Neural cell (in vitro differentiated cells): ENCODE results near the gene USP20. TPM values are rescaled to one million over a fixed set of nuclear protein-coding genes. Genes with fewer than 3 reads are reported as not detected.

ENCODE experiments used
- H2AFZ ChIP-seq: fragments of 200-600, 300-800 bp; sonication (generic), shearing (Covaris generic); 2 replicates; pipeline ENCODE4 v1.6.0; 2014; ENCODE audit warnings: low read depth, mild to moderate bottlenecking, antibody characterized with exemption, low read length, moderate library complexity
- H3F3A ChIP-seq: fragments of 200-600 bp; shearing (Covaris generic); 2 replicates; pipeline ENCODE4 v1.6.1; 2016; ENCODE audit warnings: mild to moderate bottlenecking, moderate library complexity, mixed read lengths, antibody characterized with exemption, low read length; ENCODE audit not compliant: insufficient read depth, poor library complexity, severe bottlenecking
- H3K27ac ChIP-seq: fragments of 200-600, 300-800 bp; sonication (generic), shearing (Covaris generic); 2 replicates; pipeline ENCODE4 v1.5.1; 2014; ENCODE audit warnings: mild to moderate bottlenecking, low read length, moderate library complexity
- H3K27me3 ChIP-seq: fragments of 300-800, 200-600 bp; sonication (generic), shearing (Covaris generic); 2 replicates; pipeline ENCODE4 v1.6.0; 2014; ENCODE audit warnings: mild to moderate bottlenecking, low read depth, low read length, moderate library complexity; ENCODE audit not compliant: insufficient read depth
- H3K36me3 ChIP-seq: fragments of 300-800, 200-600 bp; sonication (generic), shearing (Covaris generic); 2 replicates; pipeline ENCODE4 v1.5.1; 2014; ENCODE audit warnings: mild to moderate bottlenecking, antibody characterized with exemption, low read length, moderate library complexity; ENCODE audit not compliant: insufficient read depth
- H3K4me2 ChIP-seq: fragments of 300-800, 200-600 bp; sonication (generic), shearing (Covaris generic); 2 replicates; pipeline ENCODE4 v1.6.0; 2014; ENCODE audit warnings: mild to moderate bottlenecking, low read length
- H3K4me3 ChIP-seq: fragments of 300-800, 200-600 bp; sonication (generic), shearing (Covaris generic); 2 replicates; pipeline ENCODE4 v1.5.1; 2014; ENCODE audit warnings: mild to moderate bottlenecking, low read length, moderate library complexity
- H3K79me2 ChIP-seq: fragments of 200-600 bp; shearing (Covaris generic); replicated peaks from 2 replicates; pipeline ENCODE4 v1.6.0; 2014; ENCODE audit warnings: mild to moderate bottlenecking, low read length, moderate library complexity; ENCODE audit not compliant: insufficient read depth
- H3K9ac ChIP-seq: fragments of 300-800, 200-600 bp; sonication (generic), shearing (Covaris generic); 2 replicates; pipeline ENCODE4 v1.6.1; 2016; ENCODE audit warnings: mild to moderate bottlenecking, low read length, mixed read lengths
- H3K9me2 ChIP-seq: fragments of 200-600 bp; shearing (Covaris generic); 2 replicates; pipeline ENCODE4 v1.6.1; 2016; ENCODE audit warnings: mild to moderate bottlenecking, low read length, mixed read lengths; ENCODE audit not compliant: insufficient read depth
- H3K9me3 ChIP-seq: fragments of 200-600, 300-800 bp; sonication (generic), shearing (Covaris generic); 2 replicates; pipeline ENCODE4 v1.6.1; 2016; ENCODE audit warnings: mild to moderate bottlenecking, mixed run types, low read length, moderate library complexity, mixed read lengths
- H4K20me1 ChIP-seq: fragments of 200-600 bp; shearing (Covaris generic); 2 replicates; pipeline ENCODE4 v1.6.1; 2016; ENCODE audit warnings: mild to moderate bottlenecking, mixed run types; ENCODE audit not compliant: insufficient read depth
- CTCF ChIP-seq: fragments of 450-650 bp; IDR thresholded peaks from 2 replicates; pipeline ENCODE4 v1.5.1; 2014; ENCODE audit warnings: antibody characterized with exemption, mild to moderate bottlenecking, moderate library complexity; ENCODE audit not compliant: poor library complexity, severe bottlenecking
- EP300 ChIP-seq: fragments of 450-650 bp; conservative IDR thresholded peaks from 2 replicates; pipeline ENCODE4 v1.6.1; 2014; ENCODE audit warnings: antibody characterized with exemption, mild to moderate bottlenecking, moderate library complexity; ENCODE audit not compliant: poor library complexity, severe bottlenecking
- EZH2 ChIP-seq: fragments of 200-600, 300-800 bp; shearing (Covaris generic), sonication (generic); IDR thresholded peaks from 2 replicates; pipeline ENCODE4 v1.6.1; 2014; ENCODE audit warnings: antibody characterized with exemption, low read length, borderline replicate concordance, mild to moderate bottlenecking; ENCODE audit not compliant: insufficient read depth, poor library complexity, severe bottlenecking
- MXI1 ChIP-seq: fragments of 450-650 bp; conservative IDR thresholded peaks from 2 replicates; pipeline ENCODE4 v1.6.1; 2014; ENCODE audit warnings: antibody characterized with exemption, mild to moderate bottlenecking; ENCODE audit not compliant: poor library complexity, severe bottlenecking
- POLR2AphosphoS5 ChIP-seq: IDR thresholded peaks from 2 replicates; pipeline ENCODE4 v1.6.1; 2012
- RAD21 ChIP-seq: fragments of 450-650 bp; conservative IDR thresholded peaks from 2 replicates; pipeline ENCODE4 v1.6.1; 2014; ENCODE audit warnings: antibody characterized with exemption, mild to moderate bottlenecking, moderate library complexity
- REST ChIP-seq: IDR thresholded peaks from 2 replicates; pipeline ENCODE4 v1.6.1; 2012; ENCODE audit warnings: borderline replicate concordance
- SMC3 ChIP-seq: fragments of 450-650 bp; conservative IDR thresholded peaks from 2 replicates; pipeline ENCODE4 v1.6.1; 2014; ENCODE audit warnings: antibody characterized with exemption, mild to moderate bottlenecking, moderate library complexity; ENCODE audit not compliant: poor library complexity
- TAF1 ChIP-seq: IDR thresholded peaks from 2 replicates; pipeline ENCODE4 v1.6.1; 2012; ENCODE audit warnings: low read depth
- polyA plus RNA-seq: library from polyadenylated mRNA; depleted of rRNA; stranded (reverse); fragments of >200 nt; gene quantifications from 2 replicates; pipeline ENCODE4 v1.2.3, GENCODE V29; 2014

USP20 gene
- polyA plus RNA-seq, 1 donor from 2014 or later: 39.8 TPM

GRCh38 chr9:129914051-129914450, 78.8 kb downstream of the USP20 start:
- H3K4me2 ChIP-seq: no peak overlapping the region
- H3F3A ChIP-seq: no peaks in the 10 kb centered on the region
- H3K4me3 ChIP-seq: no peak overlapping the region
- H3K27ac ChIP-seq: no peak overlapping the region
- H3K79me2 ChIP-seq: no peaks in the 10 kb centered on the region
- no peak for TF ChIP-seq MXI1
- no peak for TF ChIP-seq EZH2
- TF ChIP-seq EP300: no peak
- no peak for TF ChIP-seq REST
- TF ChIP-seq TAF1: no peak
- TF ChIP-seq CTCF: no peak
- no peak for TF ChIP-seq SMC3
- no peak for TF ChIP-seq RAD21
- no peak for TF ChIP-seq POLR2AphosphoS5
- no peaks in the 10 kb centered on the region for H3K27me3 ChIP-seq
- H3K36me3 ChIP-seq: no peaks in the 10 kb centered on the region
- H2AFZ ChIP-seq: no peak overlapping the region
- H3K9me2 ChIP-seq: no peaks in the 10 kb centered on the region
- H4K20me1 ChIP-seq: no peaks in the 10 kb centered on the region
- no peaks in the 10 kb centered on the region for H3K9me3 ChIP-seq
- no peak overlapping the region for H3K9ac ChIP-seq

- no peak for TF ChIP-seq EP300
- TF ChIP-seq RAD21: no peak
- TF ChIP-seq MXI1: no peak
- no peak for TF ChIP-seq REST
- TF ChIP-seq POLR2AphosphoS5: no peak
- no peak for TF ChIP-seq TAF1
- TF ChIP-seq SMC3: no peak
- no peak for TF ChIP-seq CTCF
- no peak for TF ChIP-seq EZH2
- H3K27ac ChIP-seq: no peak overlapping the region
- H4K20me1 ChIP-seq: no peaks in the 10 kb centered on the region
- no peak overlapping the region for H3K9ac ChIP-seq
- H3K4me2 ChIP-seq: no peak overlapping the region
- no peaks in the 10 kb centered on the region for H3K79me2 ChIP-seq
- no peak overlapping the region for H3K4me3 ChIP-seq
- no peaks in the 10 kb centered on the region for H3K9me3 ChIP-seq
- H2AFZ ChIP-seq: no peak overlapping the region
- no peaks in the 10 kb centered on the region for H3F3A ChIP-seq
- no peaks in the 10 kb centered on the region for H3K9me2 ChIP-seq
- H3K27me3 ChIP-seq: no peaks in the 10 kb centered on the region
- H3K36me3 ChIP-seq: no peaks in the 10 kb centered on the region
These were observed 81.4 kb downstream of the USP20 start for GRCh38 chr9:129916707-129917106.
